WTC11 (cell line): ENCODE data around the gene TPRKB. TPM values are rescaled to one million over a fixed set of nuclear protein-coding genes. Genes with fewer than 3 reads are reported as not detected.
"Not testable (repeated sequence)": the region's sequence is repeated elsewhere in the genome, so short reads cannot be mapped to it uniquely, and the experiment has no call there.

Experiments
- ATAC-seq: fragments of 200-7000 bp; cut with Tn5 transposase; 2 replicates; pipeline ENCODE4 v1.10.0; 2021; ENCODE audit warnings: mild to moderate bottlenecking, moderate library complexity
- CTCF ChIA-PET: fragments of 300-600 bp; sonication (Branson Sonifier 250); formaldehyde crosslinking; loops from one replicate; lab custom pipeline; 2021; ENCODE audit warnings: antibody characterized with exemption; lab: Charles Lee
- POLR2A ChIA-PET: fragments of 350-600 bp; sonication (Branson Sonifier 250); formaldehyde crosslinking; loops from one replicate; lab custom pipeline; 2021; ENCODE audit warnings: antibody characterized with exemption; lab: Charles Lee
- DNase-seq: peaks from one replicate; pipeline ENCODE4 v3.0.0; 2021; ENCODE audit warnings: low spot score
- H3K27ac Mint-ChIP-seq: 2 replicates; pipeline ENCODE4 v1.8.0; 2021; ENCODE audit warnings: mixed read lengths
- H3K27me3 Mint-ChIP-seq: 2 replicates; pipeline ENCODE4 v1.8.0; 2021; ENCODE audit warnings: low read depth, mild to moderate bottlenecking, moderate library complexity, mixed read lengths
- H3K36me3 Mint-ChIP-seq: 2 replicates; pipeline ENCODE4 v1.8.0; 2021; ENCODE audit warnings: mixed read lengths
- H3K4me1 Mint-ChIP-seq: 2 replicates; pipeline ENCODE4 v1.8.0; 2022; ENCODE audit warnings: mixed read lengths
- H3K4me3 Mint-ChIP-seq: 2 replicates; pipeline ENCODE4 v1.8.0; 2021; ENCODE audit warnings: mild to moderate bottlenecking, moderate library complexity, mixed read lengths
- H3K9me3 Mint-ChIP-seq: 2 replicates; pipeline ENCODE4 v1.8.0; 2021; ENCODE audit warnings: mixed read lengths
- AR ChIP-seq: fragments of 250-450 bp; sonication (Bioruptor Pico); IDR thresholded peaks from 2 replicates; pipeline ENCODE4 v1.9.0; 2021; ENCODE audit warnings: mild to moderate bottlenecking
- ARID4B ChIP-seq: sonication (generic); formaldehyde crosslinking; IDR thresholded peaks from 2 replicates; pipeline ENCODE4 v1.8.0; 2023; ENCODE audit warnings: missing genetic modification reagents, mild to moderate bottlenecking, borderline replicate concordance
- CBFB ChIP-seq: sonication (generic); formaldehyde crosslinking; IDR thresholded peaks from 2 replicates; pipeline ENCODE4 v1.8.1; 2022; ENCODE audit warnings: mild to moderate bottlenecking, low read depth, missing genetic modification reagents
- CDX4 ChIP-seq: fragments of 250-450 bp; sonication (Bioruptor Pico); IDR thresholded peaks from 2 replicates; pipeline ENCODE4 v1.9.0; 2021; ENCODE audit warnings: moderate library complexity, mild to moderate bottlenecking, inconsistent platforms, borderline replicate concordance
- E2F1 ChIP-seq: sonication (generic); formaldehyde crosslinking; IDR thresholded peaks from 2 replicates; pipeline ENCODE4 v1.8.0; 2022; ENCODE audit warnings: mild to moderate bottlenecking, missing genetic modification reagents
- EMX1 ChIP-seq: fragments of 250-450 bp; sonication (Bioruptor Pico); IDR thresholded peaks from 2 replicates; pipeline ENCODE4 v1.8.0; 2021; ENCODE audit warnings: mild to moderate bottlenecking
- ESRRA ChIP-seq: sonication (generic); formaldehyde crosslinking; IDR thresholded peaks from 2 replicates; pipeline ENCODE4 v1.8.1; 2022; ENCODE audit warnings: mild to moderate bottlenecking, missing genetic modification reagents, borderline replicate concordance
- FOXK1 ChIP-seq: sonication (generic); formaldehyde crosslinking; IDR thresholded peaks from 2 replicates; pipeline ENCODE4 v1.8.0; 2022; ENCODE audit warnings: mild to moderate bottlenecking, moderate library complexity, missing genetic modification reagents
- GTF2I ChIP-seq: fragments of 250-450 bp; sonication (Bioruptor Pico); conservative IDR thresholded peaks from 2 replicates; pipeline ENCODE4 v1.4.0; 2021; ENCODE audit warnings: mild to moderate bottlenecking
- HMGXB4 ChIP-seq: sonication (generic); formaldehyde crosslinking; IDR thresholded peaks from 2 replicates; pipeline ENCODE4 v1.8.1; 2023; ENCODE audit warnings: mild to moderate bottlenecking, moderate library complexity, missing genetic modification reagents
- IRF2 ChIP-seq: sonication (generic); formaldehyde crosslinking; IDR thresholded peaks from 2 replicates; pipeline ENCODE4 v1.8.0; 2022; ENCODE audit warnings: low read depth, missing genetic modification reagents, borderline replicate concordance
- JUN ChIP-seq: sonication (generic); formaldehyde crosslinking; IDR thresholded peaks from 2 replicates; pipeline ENCODE4 v1.8.0; 2023; ENCODE audit warnings: mild to moderate bottlenecking, missing genetic modification reagents
- MYBL2 ChIP-seq: sonication (generic); formaldehyde crosslinking; IDR thresholded peaks from 2 replicates; pipeline ENCODE4 v1.8.1; 2023; ENCODE audit warnings: mild to moderate bottlenecking, moderate library complexity, missing genetic modification reagents
- NR2C2 ChIP-seq: sonication (generic); formaldehyde crosslinking; IDR thresholded peaks from 2 replicates; pipeline ENCODE4 v1.8.0; 2022; ENCODE audit warnings: mild to moderate bottlenecking, missing genetic modification reagents
- OVOL2 ChIP-seq: fragments of 250-450 bp; sonication (Bioruptor Pico); IDR thresholded peaks from 2 replicates; pipeline ENCODE4 v1.9.0; 2021; ENCODE audit warnings: mild to moderate bottlenecking, borderline replicate concordance
- ZBTB43 ChIP-seq: sonication (generic); formaldehyde crosslinking; IDR thresholded peaks from 2 replicates; pipeline ENCODE4 v1.8.1; 2023; ENCODE audit warnings: mild to moderate bottlenecking, missing genetic modification reagents
- ZNF138 ChIP-seq: sonication (generic); formaldehyde crosslinking; conservative IDR thresholded peaks from 2 replicates; pipeline ENCODE4 v1.8.1; 2022; ENCODE audit warnings: mild to moderate bottlenecking, moderate library complexity, missing genetic modification reagents
- ZNF512 ChIP-seq: sonication (generic); formaldehyde crosslinking; IDR thresholded peaks from 2 replicates; pipeline ENCODE4 v1.8.1; 2022; ENCODE audit warnings: missing genetic modification reagents, borderline replicate concordance
- total RNA-seq: library from RNA; stranded (reverse); gene quantifications from 3 replicates; pipeline ENCODE4 v1.2.3, GENCODE V29; 2021

Gene TPRKB
- total RNA-seq, 1 experiment from 2014 or later, result 30.6 TPM

GRCh38 chr2:73718421-73718820 lies 18.7 kb downstream of the TPRKB start:
- Mint-ChIP-seq H3K27ac (no peak overlapping the region), H3K36me3 (peaks cover 2% of the 10 kb centered on the region), H3K4me1 (no peaks in the 10 kb centered on the region), H3K9me3 (peaks cover 38% of the 10 kb centered on the region), H3K27me3 (peaks cover 69% of the 10 kb centered on the region), H3K4me3 (no peak overlapping the region)
- DNase-seq (no peak), ATAC-seq (no peak)
- POLR2A ChIA-PET, result no interaction called here
- no peak for TF ChIP-seq ESRRA (CRISPR knock-in tag)
- no peak for TF ChIP-seq E2F1 (CRISPR knock-in tag)
- no peak for TF ChIP-seq ZNF138 (CRISPR knock-in tag)
- TF ChIP-seq CBFB (CRISPR knock-in tag), result no peak
- no peak for TF ChIP-seq AR (CRISPR knock-in tag)
- TF ChIP-seq HMGXB4 (CRISPR knock-in tag), result no peak
- TF ChIP-seq ARID4B (CRISPR knock-in tag), result no peak
- no peak for TF ChIP-seq IRF2
- no peak for TF ChIP-seq MYBL2
- no peak for TF ChIP-seq NR2C2 (CRISPR knock-in tag)
- TF ChIP-seq EMX1 (CRISPR knock-in tag), result no peak
- TF ChIP-seq CDX4 (CRISPR knock-in tag), result no peak
- no peak for TF ChIP-seq FOXK1 (CRISPR knock-in tag)
- TF ChIP-seq JUN (CRISPR knock-in tag), result no peak
- TF ChIP-seq ZBTB43, result no peak
- TF ChIP-seq ZNF512, result no peak
- no peak for TF ChIP-seq GTF2I (CRISPR knock-in tag)
- TF ChIP-seq OVOL2 (CRISPR knock-in tag), result no peak
- CTCF ChIA-PET, result no interaction called here

- not testable (repeated sequence) for ATAC-seq
- peaks cover 33% of the 10 kb centered on the region for H3K9me3 Mint-ChIP-seq
These were observed 19.4 kb downstream of the TPRKB start for GRCh38 chr2:73717695-73718094.

More at GRCh38 chr2:73717695-73718094, 19.4 kb downstream of the TPRKB start:
- H3K4me1 Mint-ChIP-seq, POLR2A ChIA-PET, H3K4me3 Mint-ChIP-seq, DNase-seq, H3K36me3 Mint-ChIP-seq, H3K27ac Mint-ChIP-seq, CTCF ChIA-PET: not testable (repeated sequence)
- H3K27me3 Mint-ChIP-seq, result peaks cover 66% of the 10 kb centered on the region
